ENCODE data around the gene AGBL4. TPM values are rescaled to one million over a fixed set of nuclear protein-coding genes. Genes with fewer than 3 reads are reported as not detected.

The AGBL4 gene
- total and polyA plus RNA-seq, 11 donors: 0.40 to 1.4 (median 0.54) TPM; not detected in 3

- ATAC-seq: no peak
- no peaks in the 10 kb centered on the region for H3K9me3 ChIP-seq
- intact Hi-C loops (cut with DNase I): loop anchor here in 5 of 10 donors (10.0 kb wide), 3 partner anchors 143 to 1673 kb away; no protein-coding TSS in a partner anchor
- WGBS, 4 donors: 0 to 91% (median 46%) methylated on average over 1 of the region's 1 CpG
- H3K27ac ChIP-seq: no peak overlapping the region
- H3K4me3 ChIP-seq: no peak overlapping the region
- H3K36me3 ChIP-seq: no peaks in the 10 kb centered on the region
- TF ChIP-seq POLR2A (IDR thresholded peaks at IDR 0.05) (no peak), CTCF (IDR thresholded peaks at IDR 0.05) (no peak)
- no peak for DNase-seq
- peaks cover 0 to 30% (median 4%) of the 10 kb centered on the region in 9 donors for H3K27me3 ChIP-seq
- H3K4me1 ChIP-seq: no peaks in the 10 kb centered on the region
These were observed 1352.2 kb downstream of the AGBL4 start for GRCh38 chr1:48671578-48671977.

GRCh38 chr1:48670234-48671020 lies 1353.3 kb downstream of the AGBL4 start:
- H3K9me3 ChIP-seq: no peaks in the 10 kb centered on the region
- peaks cover 0 to 20% (median 2%) of the 10 kb centered on the region in 9 donors for H3K27me3 ChIP-seq
- no peaks in the 10 kb centered on the region for H3K36me3 ChIP-seq
- ATAC-seq: no peak
- H3K4me3 ChIP-seq: no peak overlapping the region
- no peak for DNase-seq
- TF ChIP-seq POLR2A (IDR thresholded peaks at IDR 0.05) (no peak), CTCF (IDR thresholded peaks at IDR 0.05) (no peak)
- no peaks in the 10 kb centered on the region for H3K4me1 ChIP-seq
- no peak overlapping the region for H3K27ac ChIP-seq
- 52 to 67% (median 65%) methylated on average over 5 of the region's 5 CpGs for WGBS, 4 donors
- intact Hi-C loops (cut with DNase I): loop anchor here in 5 of 10 donors (10.0 kb wide), 3 partner anchors 144 to 1674 kb away; no protein-coding TSS in a partner anchor

- no peak overlapping the region for H3K27ac ChIP-seq
- peaks cover 0 to 7% (median 0%) of the 10 kb centered on the region in 9 donors for H3K27me3 ChIP-seq
- H3K9me3 ChIP-seq: no peaks in the 10 kb centered on the region
- no peaks in the 10 kb centered on the region for H3K4me1 ChIP-seq
- DNase-seq (no peak), ATAC-seq (no peak)
- intact Hi-C loops (cut with DNase I): no loop called here
- 79 to 83% (median 81%) methylated on average over 2 of the region's 2 CpGs for WGBS, 4 donors
- no peak overlapping the region for H3K4me3 ChIP-seq
- no peak for TF ChIP-seq CTCF (IDR thresholded peaks at IDR 0.05)
- no peak for TF ChIP-seq POLR2A (IDR thresholded peaks at IDR 0.05)
- H3K36me3 ChIP-seq: no peaks in the 10 kb centered on the region
These were observed 1355.4 kb downstream of the AGBL4 start for GRCh38 chr1:48668339-48668738.

- no peaks in the 10 kb centered on the region for H3K4me1 ChIP-seq
- H3K4me3 ChIP-seq: no peak overlapping the region
- H3K9me3 ChIP-seq: no peaks in the 10 kb centered on the region
- intact Hi-C loops (cut with DNase I): no loop called here
- WGBS, 4 donors: 70 to 89% (median 84%) methylated on average over 1 of the region's 1 CpG
- ATAC-seq (no peak), DNase-seq (no peak)
- no peak overlapping the region for H3K27ac ChIP-seq
- TF ChIP-seq POLR2A (IDR thresholded peaks at IDR 0.05): no peak
- no peak for TF ChIP-seq CTCF (IDR thresholded peaks at IDR 0.05)
- H3K27me3 ChIP-seq: peaks cover 0 to 7% (median 0%) of the 10 kb centered on the region in 9 donors
- no peaks in the 10 kb centered on the region for H3K36me3 ChIP-seq
These were observed 1356.0 kb downstream of the AGBL4 start for GRCh38 chr1:48667782-48668181.

Measured in heart left ventricle (tissue), 16 donors.